ENCODE data around the gene PRKG1.

DNA sequence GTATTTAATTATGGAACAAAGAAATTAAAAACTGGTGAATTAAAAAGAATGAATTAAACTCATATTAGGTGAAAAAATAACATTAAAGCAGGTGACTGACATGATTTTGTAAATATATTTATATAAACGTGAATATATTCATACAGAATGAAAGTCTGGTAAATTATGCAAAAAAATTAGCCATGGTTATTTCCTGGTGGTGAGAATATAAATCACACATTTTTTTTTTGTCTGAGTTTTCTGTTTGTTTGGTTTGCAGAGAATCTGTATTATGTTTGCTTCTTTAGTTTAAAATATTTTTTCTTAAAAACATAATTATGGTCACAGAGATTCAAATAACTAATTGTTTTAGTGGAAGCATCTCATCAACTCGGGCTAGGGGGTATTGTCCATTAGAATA, 698.1 kb downstream of the PRKG1 start:
- TF ChIP-seq, protein P1, sequence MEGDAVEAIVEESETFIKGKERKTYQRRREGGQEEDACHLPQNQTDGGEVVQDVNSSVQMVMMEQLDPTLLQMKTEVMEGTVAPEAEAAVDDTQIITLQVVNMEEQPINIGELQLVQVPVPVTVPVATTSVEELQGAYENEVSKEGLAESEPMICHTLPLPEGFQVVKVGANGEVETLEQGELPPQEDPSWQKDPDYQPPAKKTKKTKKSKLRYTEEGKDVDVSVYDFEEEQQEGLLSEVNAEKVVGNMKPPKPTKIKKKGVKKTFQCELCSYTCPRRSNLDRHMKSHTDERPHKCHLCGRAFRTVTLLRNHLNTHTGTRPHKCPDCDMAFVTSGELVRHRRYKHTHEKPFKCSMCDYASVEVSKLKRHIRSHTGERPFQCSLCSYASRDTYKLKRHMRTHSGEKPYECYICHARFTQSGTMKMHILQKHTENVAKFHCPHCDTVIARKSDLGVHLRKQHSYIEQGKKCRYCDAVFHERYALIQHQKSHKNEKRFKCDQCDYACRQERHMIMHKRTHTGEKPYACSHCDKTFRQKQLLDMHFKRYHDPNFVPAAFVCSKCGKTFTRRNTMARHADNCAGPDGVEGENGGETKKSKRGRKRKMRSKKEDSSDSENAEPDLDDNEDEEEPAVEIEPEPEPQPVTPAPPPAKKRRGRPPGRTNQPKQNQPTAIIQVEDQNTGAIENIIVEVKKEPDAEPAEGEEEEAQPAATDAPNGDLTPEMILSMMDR (IDR thresholded peaks at IDR 0.05; ENCODE audit: low read depth, low read length), result no peak
- TF ChIP-seq EZH2phosphoT487 (IDR thresholded peaks at IDR 0.05; ENCODE audit: low read depth), result no peak

All from OCI-LY3 (cell line).